DND-41 (cell line): ENCODE data around the gene SHROOM3.

Experiments used
- ATAC-seq: fragments of 200-7000 bp; cut with Tn5 transposase; 3 replicates; pipeline ENCODE4 v1.9.1; 2021; ENCODE audit warnings: low read depth; ENCODE audit not compliant: insufficient read depth
- DNase-seq: peaks from one replicate; pipeline ENCODE4 v3.0.0-alpha.2; 2020
- H2AFZ ChIP-seq: 2 replicates; pipeline ENCODE4 v1.6.0; 2012; ENCODE audit warnings: low read depth, low read length
- H3K27ac ChIP-seq: 2 replicates; pipeline ENCODE4 v1.5.1; 2012; ENCODE audit warnings: low read length, inconsistent platforms
- H3K27me3 ChIP-seq: fragments of 200-600 bp; sonication (generic); 2 replicates; pipeline ENCODE4 v1.6.0; 2012; ENCODE audit warnings: low read length, mild to moderate bottlenecking, inconsistent platforms; ENCODE audit not compliant: insufficient read depth, poor library complexity
- H3K36me3 ChIP-seq: 2 replicates; pipeline ENCODE4 v1.5.1; 2012; ENCODE audit warnings: low read length, inconsistent platforms; ENCODE audit not compliant: insufficient read depth
- H3K4me1 ChIP-seq: 2 replicates; pipeline ENCODE4 v1.5.1; 2012; ENCODE audit warnings: mild to moderate bottlenecking, low read length; ENCODE audit not compliant: insufficient read depth
- H3K4me2 ChIP-seq: 2 replicates; pipeline ENCODE4 v1.6.0; 2012; ENCODE audit warnings: mild to moderate bottlenecking, moderate library complexity, low read length, inconsistent platforms; ENCODE audit not compliant: insufficient read depth
- H3K4me3 ChIP-seq, 2 experiments: fragments of 200-600 bp in 1 of 2; shearing (Covaris generic) in 1 of 2; 2 replicates each; pipeline ENCODE4 v1.5.1; 2012 to 2016; ENCODE audit warnings: inconsistent platforms in 2 of 2, low read length in 2 of 2, mild to moderate bottlenecking in 2 of 2, low read depth in 1 of 2, moderate library complexity in 1 of 2
- H3K79me2 ChIP-seq: 2 replicates; pipeline ENCODE4 v1.6.0; 2012; ENCODE audit warnings: low read length, inconsistent platforms; ENCODE audit not compliant: insufficient read depth
- H3K9ac ChIP-seq: 2 replicates; pipeline ENCODE4 v1.6.0; 2012; ENCODE audit warnings: low read depth, mild to moderate bottlenecking, inconsistent platforms, low read length, moderate library complexity
- H3K9me3 ChIP-seq: 2 replicates; pipeline ENCODE4 v1.5.1; 2012; ENCODE audit warnings: low read length, moderate library complexity, mild to moderate bottlenecking, inconsistent platforms; ENCODE audit not compliant: insufficient read depth, severe bottlenecking
- H4K20me1 ChIP-seq: 2 replicates; pipeline ENCODE4 v1.6.0; 2012; ENCODE audit warnings: low read length; ENCODE audit not compliant: insufficient read depth
- EZH2 ChIP-seq: IDR thresholded peaks from 3 replicates; pipeline ENCODE4 v1.6.1; 2012; ENCODE audit warnings: borderline replicate concordance, low read depth, mild to moderate bottlenecking, moderate library complexity, low read length, inconsistent platforms; ENCODE audit not compliant: severe bottlenecking
- TF ChIP-seq, protein P1 (sequence below): IDR thresholded peaks from 2 replicates; pipeline ENCODE4 v1.5.1; 2012; ENCODE audit warnings: borderline replicate concordance, low read length, moderate library complexity, mild to moderate bottlenecking; ENCODE audit not compliant: poor library complexity, severe bottlenecking; ENCODE audit errors: extremely low read depth

The SHROOM3 gene

DNA sequence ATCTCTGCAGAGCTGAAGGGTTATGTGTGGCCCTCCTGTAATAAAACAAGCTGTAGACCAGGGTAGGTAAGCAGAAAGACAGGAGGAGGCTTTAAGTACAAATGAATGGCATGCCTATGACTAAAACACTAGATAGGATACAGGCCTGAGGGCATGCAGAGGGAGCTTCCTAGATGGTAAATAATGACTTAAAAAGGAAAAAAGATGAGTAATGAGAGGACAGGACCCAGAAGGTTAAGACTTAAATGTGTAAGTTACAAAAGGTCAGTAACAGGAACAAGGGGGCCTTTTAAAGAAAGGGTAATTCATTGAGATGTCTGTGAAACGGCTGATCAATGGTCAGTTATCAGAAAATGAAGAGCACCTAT is 268.1 kb downstream of the SHROOM3 start:
- Histone ChIP-seq H3K4me3 (no peak overlapping the region), H3K4me1 (no peaks in the 10 kb centered on the region), H3K4me2 (no peak overlapping the region), H3K79me2 (no peaks in the 10 kb centered on the region), H3K9me3 (no peaks in the 10 kb centered on the region), H4K20me1 (no peaks in the 10 kb centered on the region), H2AFZ (no peak overlapping the region), H3K27me3 (peaks cover 2% of the 10 kb centered on the region), H3K27ac (no peak overlapping the region), H3K36me3 (no peaks in the 10 kb centered on the region), H3K9ac (no peak overlapping the region)
- DNase-seq (no peak), ATAC-seq (no peak)
- TF ChIP-seq EZH2 = no peak
- TF ChIP-seq, protein P1, sequence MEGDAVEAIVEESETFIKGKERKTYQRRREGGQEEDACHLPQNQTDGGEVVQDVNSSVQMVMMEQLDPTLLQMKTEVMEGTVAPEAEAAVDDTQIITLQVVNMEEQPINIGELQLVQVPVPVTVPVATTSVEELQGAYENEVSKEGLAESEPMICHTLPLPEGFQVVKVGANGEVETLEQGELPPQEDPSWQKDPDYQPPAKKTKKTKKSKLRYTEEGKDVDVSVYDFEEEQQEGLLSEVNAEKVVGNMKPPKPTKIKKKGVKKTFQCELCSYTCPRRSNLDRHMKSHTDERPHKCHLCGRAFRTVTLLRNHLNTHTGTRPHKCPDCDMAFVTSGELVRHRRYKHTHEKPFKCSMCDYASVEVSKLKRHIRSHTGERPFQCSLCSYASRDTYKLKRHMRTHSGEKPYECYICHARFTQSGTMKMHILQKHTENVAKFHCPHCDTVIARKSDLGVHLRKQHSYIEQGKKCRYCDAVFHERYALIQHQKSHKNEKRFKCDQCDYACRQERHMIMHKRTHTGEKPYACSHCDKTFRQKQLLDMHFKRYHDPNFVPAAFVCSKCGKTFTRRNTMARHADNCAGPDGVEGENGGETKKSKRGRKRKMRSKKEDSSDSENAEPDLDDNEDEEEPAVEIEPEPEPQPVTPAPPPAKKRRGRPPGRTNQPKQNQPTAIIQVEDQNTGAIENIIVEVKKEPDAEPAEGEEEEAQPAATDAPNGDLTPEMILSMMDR = no peak

DNA sequence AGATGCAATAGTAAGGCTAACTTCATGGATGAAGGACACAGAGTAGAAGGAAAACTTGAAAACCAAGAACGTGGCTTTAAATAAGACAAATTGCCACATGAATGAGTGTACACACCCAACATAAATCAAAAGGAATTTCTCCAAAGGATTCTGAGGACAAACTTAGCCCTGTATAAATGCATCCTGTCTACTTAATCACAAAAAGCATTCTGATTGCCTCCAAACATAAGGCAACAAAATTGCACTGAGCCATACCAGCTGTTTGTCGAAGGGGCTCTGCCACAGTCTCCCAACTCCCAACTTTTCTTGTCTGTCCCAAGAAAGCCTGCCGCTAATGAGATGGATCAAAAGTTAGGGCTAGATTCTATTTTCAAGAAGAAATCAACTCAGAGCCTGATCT is 268.6 kb downstream of the SHROOM3 start:
- Histone ChIP-seq H3K4me2 (no peak overlapping the region), H4K20me1 (no peaks in the 10 kb centered on the region), H3K4me1 (no peaks in the 10 kb centered on the region), H3K79me2 (no peaks in the 10 kb centered on the region), H2AFZ (no peak overlapping the region), H3K9ac (no peak overlapping the region), H3K4me3 (no peak overlapping the region), H3K9me3 (no peaks in the 10 kb centered on the region), H3K27ac (no peak overlapping the region), H3K36me3 (no peaks in the 10 kb centered on the region), H3K27me3 (peaks cover 2% of the 10 kb centered on the region)
- ATAC-seq (no peak), DNase-seq (no peak)
- TF ChIP-seq EZH2 = no peak
- TF ChIP-seq, protein P1 = no peak

DNA sequence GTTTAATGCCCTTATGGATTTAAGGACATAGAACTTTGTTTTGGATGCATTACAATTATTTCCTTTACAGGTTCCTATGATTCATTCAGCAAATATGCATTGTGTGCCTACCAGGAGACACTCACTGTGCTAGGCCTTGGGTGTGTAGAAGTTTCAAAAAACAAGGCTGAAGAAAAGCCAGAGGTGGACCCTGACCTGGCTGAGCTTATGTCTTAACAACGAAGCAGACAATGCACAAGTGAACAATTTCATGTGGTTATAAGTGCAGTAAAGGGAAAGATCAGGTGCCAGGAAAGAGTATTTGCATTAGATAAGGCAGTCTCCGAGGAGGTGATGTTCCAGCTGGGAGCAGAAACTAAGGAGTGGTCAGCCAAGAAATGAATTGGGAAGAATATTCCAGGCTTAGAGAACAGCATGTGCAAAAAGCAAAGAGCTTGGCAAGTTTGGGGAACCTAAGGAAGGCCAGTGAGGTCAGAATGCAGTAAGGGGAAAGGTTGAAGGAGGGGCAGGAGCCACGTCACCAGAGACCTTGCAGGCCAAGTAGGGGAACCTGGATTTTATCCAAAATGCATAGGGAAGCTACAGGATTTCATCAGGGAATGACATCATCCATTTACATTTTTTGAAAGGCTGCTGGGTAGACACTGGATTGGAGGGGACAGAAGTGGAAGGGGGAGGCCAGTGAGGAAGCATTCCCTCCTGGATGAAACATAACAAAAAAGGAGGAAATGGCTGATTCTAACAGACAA is 269.3 kb downstream of the SHROOM3 start:
- no peaks in the 10 kb centered on the region for H3K9me3 ChIP-seq
- H3K4me1 ChIP-seq = no peaks in the 10 kb centered on the region
- DNase-seq (no peak), ATAC-seq (no peak)
- H3K79me2 ChIP-seq = no peaks in the 10 kb centered on the region
- H2AFZ ChIP-seq = no peak overlapping the region
- TF ChIP-seq EZH2 = no peak
- TF ChIP-seq, protein P1 = no peak
- H3K36me3 ChIP-seq = no peaks in the 10 kb centered on the region
- no peak overlapping the region for H3K4me3 ChIP-seq
- H4K20me1 ChIP-seq = no peaks in the 10 kb centered on the region
- H3K27me3 ChIP-seq = peaks cover 2% of the 10 kb centered on the region
- no peak overlapping the region for H3K27ac ChIP-seq
- no peak overlapping the region for H3K9ac ChIP-seq
- no peak overlapping the region for H3K4me2 ChIP-seq
